Type B pancreatic cell (in vitro differentiated cells): ENCODE results near the gene ZNF267. TPM values are rescaled to one million over a fixed set of nuclear protein-coding genes. Genes with fewer than 3 reads are reported as not detected.

Experiments
- DNase-seq: peaks from one replicate; pipeline ENCODE4 v3.0.0; 2021; ENCODE audit warnings: mixed read lengths; ENCODE audit not compliant: unreplicated experiment; ENCODE audit errors: extremely low spot score
- H3K27ac Mint-ChIP-seq: 2 replicates; pipeline ENCODE4 v1.8.0; 2021; ENCODE audit warnings: mild to moderate bottlenecking, mixed read lengths
- H3K27me3 Mint-ChIP-seq: 2 replicates; pipeline ENCODE4 v1.8.0; 2021; ENCODE audit warnings: mixed read lengths
- H3K36me3 Mint-ChIP-seq: 2 replicates; pipeline ENCODE4 v1.8.0; 2021; ENCODE audit warnings: mixed read lengths
- H3K4me1 Mint-ChIP-seq: one replicate; pipeline ENCODE4 v1.8.0; 2021; ENCODE audit warnings: mixed read lengths; ENCODE audit not compliant: unreplicated experiment
- H3K4me3 Mint-ChIP-seq: 2 replicates; pipeline ENCODE4 v1.8.0; 2021; ENCODE audit warnings: mild to moderate bottlenecking, mixed read lengths
- H3K9me3 Mint-ChIP-seq: 2 replicates; pipeline ENCODE4 v1.8.0; 2021; ENCODE audit warnings: mixed read lengths
- total RNA-seq: library from RNA; stranded (reverse); gene quantifications from 2 replicates; pipeline ENCODE4 v1.2.1, GENCODE V29; 2021; ENCODE audit warnings: low replicate concordance
- TF ChIP-seq, protein P1 (sequence below): fragments of 200-600 bp; sonication (generic); conservative IDR thresholded peaks from 2 replicates; pipeline ENCODE4 v1.5.0; 2021; ENCODE audit warnings: antibody characterized with exemption, mild to moderate bottlenecking

ZNF267 gene
- total RNA-seq, 1 donor from 2014 or later = 16.3 TPM

DNA sequence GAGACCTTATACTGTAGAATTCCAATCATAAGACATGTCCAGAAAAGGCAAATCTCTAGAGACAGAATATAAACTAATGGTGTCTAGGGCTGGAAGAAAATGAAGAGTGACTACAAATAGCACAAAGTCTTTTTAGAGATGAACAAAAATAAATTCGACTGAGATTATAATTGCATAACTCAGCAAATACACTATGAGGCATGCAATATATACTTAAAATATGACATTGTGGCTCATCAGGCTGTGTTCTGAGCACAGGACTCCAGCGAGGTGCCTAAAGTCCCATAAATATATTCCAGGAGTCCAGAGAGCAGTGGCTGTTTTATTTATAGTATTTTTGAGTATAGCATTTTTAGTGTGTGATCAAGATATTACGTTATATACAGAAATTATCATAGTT, 13.1 kb upstream of the ZNF267 start:
- H3K4me3 Mint-ChIP-seq = no peak overlapping the region
- TF ChIP-seq, protein P1, sequence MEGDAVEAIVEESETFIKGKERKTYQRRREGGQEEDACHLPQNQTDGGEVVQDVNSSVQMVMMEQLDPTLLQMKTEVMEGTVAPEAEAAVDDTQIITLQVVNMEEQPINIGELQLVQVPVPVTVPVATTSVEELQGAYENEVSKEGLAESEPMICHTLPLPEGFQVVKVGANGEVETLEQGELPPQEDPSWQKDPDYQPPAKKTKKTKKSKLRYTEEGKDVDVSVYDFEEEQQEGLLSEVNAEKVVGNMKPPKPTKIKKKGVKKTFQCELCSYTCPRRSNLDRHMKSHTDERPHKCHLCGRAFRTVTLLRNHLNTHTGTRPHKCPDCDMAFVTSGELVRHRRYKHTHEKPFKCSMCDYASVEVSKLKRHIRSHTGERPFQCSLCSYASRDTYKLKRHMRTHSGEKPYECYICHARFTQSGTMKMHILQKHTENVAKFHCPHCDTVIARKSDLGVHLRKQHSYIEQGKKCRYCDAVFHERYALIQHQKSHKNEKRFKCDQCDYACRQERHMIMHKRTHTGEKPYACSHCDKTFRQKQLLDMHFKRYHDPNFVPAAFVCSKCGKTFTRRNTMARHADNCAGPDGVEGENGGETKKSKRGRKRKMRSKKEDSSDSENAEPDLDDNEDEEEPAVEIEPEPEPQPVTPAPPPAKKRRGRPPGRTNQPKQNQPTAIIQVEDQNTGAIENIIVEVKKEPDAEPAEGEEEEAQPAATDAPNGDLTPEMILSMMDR = no peak
- H3K9me3 Mint-ChIP-seq = no peaks in the 10 kb centered on the region
- H3K27ac Mint-ChIP-seq = no peak overlapping the region
- no peak for DNase-seq
- H3K4me1 Mint-ChIP-seq = no peaks in the 10 kb centered on the region
- H3K36me3 Mint-ChIP-seq = no peaks in the 10 kb centered on the region
- peaks cover 58% of the 10 kb centered on the region for H3K27me3 Mint-ChIP-seq

DNA sequence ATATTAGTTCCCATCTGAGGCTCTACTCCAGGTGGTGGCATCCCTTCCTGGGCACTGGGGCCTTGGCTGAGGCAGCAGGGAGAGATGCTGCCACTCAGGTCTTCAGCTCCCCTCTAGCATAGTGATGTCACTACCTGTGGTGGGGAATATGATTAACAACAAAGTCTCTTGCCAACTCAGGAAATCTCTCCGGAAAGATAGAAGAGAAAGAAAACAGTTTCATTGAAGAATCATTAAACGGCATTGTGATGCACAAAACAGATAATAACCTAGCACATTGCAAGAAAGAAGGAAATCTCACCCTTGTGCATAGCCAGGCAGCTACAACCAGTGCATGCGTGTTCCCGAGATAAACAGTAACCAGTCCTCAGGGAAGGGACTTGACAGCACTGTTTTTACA, 12.2 kb upstream of the ZNF267 start:
- Mint-ChIP-seq H3K9me3 (no peaks in the 10 kb centered on the region), H3K27ac (no peak overlapping the region), H3K36me3 (no peaks in the 10 kb centered on the region), H3K27me3 (peaks cover 58% of the 10 kb centered on the region), H3K4me3 (no peak overlapping the region), H3K4me1 (no peaks in the 10 kb centered on the region)
- DNase-seq = no peak
- TF ChIP-seq, protein P1 = no peak

DNA sequence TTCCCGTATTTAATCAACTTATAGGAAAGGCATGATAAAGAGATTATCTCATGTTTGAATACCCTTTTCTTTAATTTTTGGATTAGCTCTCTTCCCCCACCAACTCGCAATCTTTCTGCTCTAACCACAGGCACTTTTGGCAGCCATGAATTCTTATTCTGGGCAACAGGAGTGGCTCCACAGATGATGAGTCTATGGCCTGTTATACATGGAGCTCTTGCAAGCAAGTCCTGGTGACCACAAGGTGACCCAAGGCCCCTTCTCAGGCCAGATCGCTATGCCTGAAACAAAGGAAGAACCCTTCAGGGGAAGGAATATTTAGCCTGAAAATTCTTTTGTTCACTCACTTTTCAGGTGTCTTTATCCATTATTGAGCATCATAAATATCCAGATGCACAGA, 10.8 kb upstream of the ZNF267 start:
- no peak overlapping the region for H3K27ac Mint-ChIP-seq
- peaks cover 59% of the 10 kb centered on the region for H3K27me3 Mint-ChIP-seq
- no peaks in the 10 kb centered on the region for H3K9me3 Mint-ChIP-seq
- H3K36me3 Mint-ChIP-seq = no peaks in the 10 kb centered on the region
- DNase-seq = no peak
- no peak overlapping the region for H3K4me3 Mint-ChIP-seq
- TF ChIP-seq, protein P1 = no peak
- H3K4me1 Mint-ChIP-seq = no peaks in the 10 kb centered on the region

DNA sequence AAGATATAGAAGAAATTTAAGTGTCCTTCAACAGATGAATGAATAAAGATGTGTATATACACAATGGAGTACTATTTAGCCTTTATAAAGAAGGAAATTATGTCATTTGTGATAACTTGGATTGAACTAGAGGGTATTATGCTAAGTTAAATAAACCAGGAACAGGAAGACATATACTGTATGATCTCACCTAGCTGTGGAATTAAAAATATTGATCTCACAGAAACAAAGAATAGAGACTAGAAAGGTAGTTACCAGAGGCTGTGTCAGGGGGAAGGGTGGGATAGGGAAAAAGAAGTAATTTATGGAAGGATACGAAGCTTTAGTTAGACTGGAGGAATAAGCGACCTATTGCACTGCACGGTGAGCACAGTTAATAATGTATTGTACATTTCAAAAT, 5.4 kb upstream of the ZNF267 start:
- TF ChIP-seq, protein P1 = no peak
- H3K4me3 Mint-ChIP-seq = no peak overlapping the region
- no peaks in the 10 kb centered on the region for H3K9me3 Mint-ChIP-seq
- H3K36me3 Mint-ChIP-seq = no peaks in the 10 kb centered on the region
- DNase-seq = no peak
- peaks cover 48% of the 10 kb centered on the region for H3K27me3 Mint-ChIP-seq
- H3K4me1 Mint-ChIP-seq = no peaks in the 10 kb centered on the region
- no peak overlapping the region for H3K27ac Mint-ChIP-seq

DNA sequence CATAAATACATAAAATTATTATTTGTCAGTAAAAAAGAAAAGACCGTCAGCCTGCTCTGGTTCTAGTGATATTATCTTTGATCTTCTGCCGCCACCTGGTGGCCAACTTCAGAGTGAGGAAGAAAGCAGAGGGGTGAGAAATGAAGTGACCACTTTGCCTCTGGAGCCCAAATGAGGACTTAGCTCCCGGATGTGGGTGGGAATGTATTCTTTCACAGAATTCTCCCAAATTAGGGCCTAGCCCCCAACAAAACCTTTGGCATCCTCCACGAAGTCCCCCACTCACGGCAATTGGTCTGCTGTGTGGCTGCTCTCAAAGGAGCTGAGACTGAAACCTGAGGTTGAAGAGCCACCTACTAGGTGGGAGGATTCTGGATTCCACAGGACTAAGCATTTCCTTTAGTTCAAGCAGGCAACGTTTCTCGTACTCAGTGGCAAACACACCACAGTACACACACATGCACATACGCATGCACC, 4.9 kb upstream of the ZNF267 start:
- TF ChIP-seq, protein P1 = peak; percentile 91
- Mint-ChIP-seq H3K36me3 (no peaks in the 10 kb centered on the region), H3K4me1 (no peaks in the 10 kb centered on the region), H3K27ac (no peak overlapping the region), H3K27me3 (peaks cover 43% of the 10 kb centered on the region), H3K4me3 (peak overlapping the region; percentile 30), H3K9me3 (no peaks in the 10 kb centered on the region)
- no peak for DNase-seq
